ENCODE measurements around the gene IGF2BP2.

Gene IGF2BP2

GRCh38 chr3:185824051-185825005 is 514 bp downstream of the IGF2BP2 start:
- peaks cover 12% of the 10 kb centered on the region for H3K36me3 ChIP-seq (ENCODE audit: control insufficient read depth, insufficient read depth, low read length)
- 0% methylated on average over 87 to 89 of the region's 89 CpGs for whole genome bisulfite sequencing, 2 experiments
- H3K27me3 ChIP-seq (ENCODE audit: control insufficient read depth, insufficient read depth, low read length, poor library complexity, severe bottlenecking), result no peaks in the 10 kb centered on the region
- peak overlapping the region; percentile 88 for H3K4me3 ChIP-seq (ENCODE audit: insufficient read depth, low read depth, low read length)
- H3K4me1 ChIP-seq (ENCODE audit: control insufficient read depth, insufficient read depth, low read length), result peaks cover 15% of the 10 kb centered on the region
- H3K9me3 ChIP-seq (ENCODE audit: control insufficient read depth, low read length), result no peaks in the 10 kb centered on the region
- peak overlapping the region; percentile 92 for H3K27ac ChIP-seq (ENCODE audit: insufficient read depth, low read depth, low read length, poor library complexity, severe bottlenecking)

DNA sequence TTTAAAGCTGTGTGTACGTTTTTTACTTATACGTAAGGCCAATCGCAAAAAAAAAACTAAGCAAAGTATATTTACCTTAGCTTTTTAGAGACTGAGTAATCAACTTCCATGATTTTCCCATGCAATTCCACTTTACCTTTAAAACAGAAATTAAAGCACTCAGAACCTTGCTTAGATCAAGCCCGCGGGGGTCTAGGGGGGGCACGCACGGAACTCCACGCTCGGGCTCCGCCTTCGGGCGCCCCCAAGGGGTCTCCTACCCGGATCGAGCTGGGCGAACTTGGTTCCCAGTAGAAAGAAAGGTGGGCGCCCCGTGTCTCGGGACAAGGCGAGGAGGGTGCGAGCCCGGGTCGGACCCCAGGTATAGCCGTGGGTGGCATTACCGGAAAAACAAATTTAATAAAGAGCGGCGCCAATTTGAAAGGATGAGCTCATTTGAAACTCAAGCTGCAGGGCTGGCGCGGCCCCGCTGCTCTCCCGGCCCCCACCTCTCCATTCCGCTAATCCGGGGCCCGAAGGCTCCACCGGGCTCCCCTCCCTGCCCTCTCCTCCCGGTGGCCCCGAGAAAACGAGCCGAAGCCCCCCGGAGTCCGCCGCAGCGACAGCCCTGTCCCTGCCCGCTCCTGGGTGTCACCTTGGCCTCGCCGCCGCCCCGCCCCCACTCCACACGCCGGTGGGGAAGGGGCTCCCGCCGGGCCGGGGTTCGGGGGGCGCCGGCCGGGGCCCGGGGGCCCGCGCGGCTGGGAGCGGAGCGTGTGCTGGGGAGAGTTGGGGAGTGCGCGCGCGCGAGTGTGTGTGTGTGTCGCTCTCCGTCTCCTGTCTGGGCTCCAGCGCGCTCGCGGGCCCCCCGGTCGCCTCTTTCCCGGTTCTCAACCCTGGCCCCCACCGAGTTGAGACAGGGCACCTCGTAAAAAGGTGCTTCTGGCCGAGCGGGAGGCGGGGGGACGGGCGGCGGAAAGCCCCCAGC is 1.5 kb downstream of the IGF2BP2 start:
- WGBS, 2 experiments, result 0 to 1% methylated on average over 84 of the region's 84 CpGs
- peak overlapping the region; percentile 88 for H3K4me3 ChIP-seq (ENCODE audit: insufficient read depth, low read depth, low read length)
- H3K9me3 ChIP-seq (ENCODE audit: control insufficient read depth, low read length), result no peaks in the 10 kb centered on the region
- H3K27me3 ChIP-seq (ENCODE audit: control insufficient read depth, insufficient read depth, low read length, poor library complexity, severe bottlenecking), result no peaks in the 10 kb centered on the region
- peak overlapping the region; percentile 92 for H3K27ac ChIP-seq (ENCODE audit: insufficient read depth, low read depth, low read length, poor library complexity, severe bottlenecking)
- peaks cover 12% of the 10 kb centered on the region for H3K36me3 ChIP-seq (ENCODE audit: control insufficient read depth, insufficient read depth, low read length)
- peaks cover 15% of the 10 kb centered on the region for H3K4me1 ChIP-seq (ENCODE audit: control insufficient read depth, insufficient read depth, low read length)

DNA sequence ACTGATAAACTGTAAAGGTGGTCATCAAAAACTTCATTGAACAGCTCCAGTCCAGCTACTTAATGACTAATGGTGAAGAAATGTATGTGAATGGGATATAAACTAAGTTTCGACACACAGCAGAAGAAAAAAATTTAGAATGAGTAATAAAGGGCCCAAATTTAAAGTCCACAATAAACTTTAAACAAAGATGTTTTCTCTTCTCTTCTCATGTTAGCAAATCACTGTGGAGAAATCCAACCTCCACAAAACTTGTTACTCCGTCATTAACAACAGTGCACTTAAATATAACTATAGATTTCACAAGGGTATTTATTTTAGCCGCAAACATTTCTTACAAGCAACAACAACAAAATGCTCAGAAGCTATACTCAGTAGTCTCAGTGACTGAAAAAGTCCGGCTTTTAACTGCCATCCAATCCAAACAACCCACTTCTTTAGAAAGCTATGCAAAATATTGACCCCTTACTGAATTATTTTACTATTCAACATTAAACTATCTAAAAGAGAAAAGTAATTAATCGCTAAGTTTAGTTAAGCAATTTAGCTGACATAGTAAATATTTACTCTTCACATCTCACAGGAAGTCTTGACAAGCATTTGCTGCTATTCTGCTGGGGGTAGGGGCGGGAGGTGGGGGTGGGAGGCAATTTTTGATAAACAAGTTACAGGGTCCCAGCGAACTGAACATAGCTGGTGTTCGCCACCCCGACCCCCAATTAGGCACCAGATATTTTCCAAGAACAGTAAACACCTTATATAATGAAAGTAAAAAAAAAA is 2.4 kb downstream of the IGF2BP2 start:
- Histone ChIP-seq H3K4me1 (ENCODE audit: control insufficient read depth, insufficient read depth, low read length) (peaks cover 19% of the 10 kb centered on the region), H3K36me3 (ENCODE audit: control insufficient read depth, insufficient read depth, low read length) (peaks cover 4% of the 10 kb centered on the region), H3K9me3 (ENCODE audit: control insufficient read depth, low read length) (no peaks in the 10 kb centered on the region), H3K27me3 (ENCODE audit: control insufficient read depth, insufficient read depth, low read length, poor library complexity, severe bottlenecking) (no peaks in the 10 kb centered on the region), H3K27ac (ENCODE audit: insufficient read depth, low read depth, low read length, poor library complexity, severe bottlenecking) (no peak overlapping the region), H3K4me3 (ENCODE audit: insufficient read depth, low read depth, low read length) (peak overlapping the region; percentile 88)
- 13 to 18% methylated on average over 3 to 7 of the region's 9 CpGs for WGBS, 2 experiments

DNA sequence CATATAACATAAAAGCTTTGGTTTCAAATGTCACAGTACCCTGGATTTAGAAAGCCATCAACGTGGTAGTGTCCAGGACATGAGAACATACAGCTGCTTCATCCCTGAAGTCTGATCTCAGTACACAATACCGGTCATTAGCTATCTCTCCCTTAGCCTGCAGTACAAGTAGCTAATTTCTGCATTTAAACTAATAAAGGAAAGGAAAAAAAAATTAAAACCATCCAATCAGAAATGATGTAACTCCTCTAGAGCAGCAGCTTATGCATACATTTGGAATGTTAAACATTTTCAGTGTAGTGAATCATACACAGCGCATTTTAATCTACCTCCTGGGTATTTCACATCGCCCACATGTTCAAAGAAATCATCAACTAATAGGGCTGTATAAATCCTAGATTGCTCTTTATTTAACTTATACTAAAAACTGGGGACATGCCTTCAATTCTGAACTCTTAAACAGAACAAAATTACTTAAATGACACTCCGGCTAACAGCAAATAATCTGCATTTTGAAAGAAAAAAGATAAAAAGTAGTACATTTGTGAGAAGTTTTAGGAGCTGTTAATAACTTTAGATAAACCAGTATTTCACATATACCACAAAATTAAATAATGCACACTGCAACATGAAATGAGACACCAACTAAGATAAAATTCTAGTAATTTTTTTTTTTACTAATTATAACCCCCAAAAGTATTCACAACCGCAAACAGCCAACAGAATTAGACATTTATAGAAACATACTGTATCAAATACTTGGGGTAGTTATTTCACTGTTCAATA is 3.7 kb downstream of the IGF2BP2 start:
- Histone ChIP-seq H3K4me1 (ENCODE audit: control insufficient read depth, insufficient read depth, low read length) (peaks cover 22% of the 10 kb centered on the region), H3K9me3 (ENCODE audit: control insufficient read depth, low read length) (no peaks in the 10 kb centered on the region), H3K27ac (ENCODE audit: insufficient read depth, low read depth, low read length, poor library complexity, severe bottlenecking) (peak overlapping the region; percentile 12), H3K36me3 (ENCODE audit: control insufficient read depth, insufficient read depth, low read length) (no peaks in the 10 kb centered on the region), H3K4me3 (ENCODE audit: insufficient read depth, low read depth, low read length) (peak overlapping the region; percentile 20), H3K27me3 (ENCODE audit: control insufficient read depth, insufficient read depth, low read length, poor library complexity, severe bottlenecking) (no peaks in the 10 kb centered on the region)
- 38 to 53% methylated on average over 3 to 5 of the region's 6 CpGs for WGBS, 2 experiments

DNA sequence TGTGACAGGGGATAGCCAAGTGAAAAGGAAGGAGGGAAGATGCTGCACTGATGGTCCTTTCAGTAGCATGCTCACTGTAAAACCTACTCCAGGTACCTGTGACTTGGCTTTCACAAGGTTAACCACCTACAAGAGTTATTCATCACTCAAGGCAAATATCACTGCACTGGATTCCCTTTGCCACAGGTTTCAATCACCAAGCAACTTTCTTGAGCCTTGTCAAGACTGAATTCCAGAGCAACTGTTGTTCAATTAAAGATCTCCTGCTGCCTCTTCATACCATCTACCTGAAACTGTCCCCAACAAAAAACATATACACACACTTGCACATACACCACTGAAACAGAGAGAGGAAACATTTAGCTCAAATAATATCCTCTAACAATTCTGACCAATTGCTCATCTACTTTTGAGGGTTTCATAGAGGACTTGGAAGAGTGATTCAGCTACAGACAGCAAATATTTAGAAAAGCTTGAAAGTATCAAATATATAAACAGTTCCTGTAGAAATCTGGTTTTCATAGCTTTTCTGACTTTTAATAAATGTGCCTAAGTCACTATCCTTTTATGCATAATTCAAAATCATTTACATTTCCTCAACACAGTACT is 6.5 kb downstream of the IGF2BP2 start:
- Histone ChIP-seq H3K36me3 (ENCODE audit: control insufficient read depth, insufficient read depth, low read length) (no peaks in the 10 kb centered on the region), H3K4me1 (ENCODE audit: control insufficient read depth, insufficient read depth, low read length) (peaks cover 37% of the 10 kb centered on the region), H3K27ac (ENCODE audit: insufficient read depth, low read depth, low read length, poor library complexity, severe bottlenecking) (no peak overlapping the region), H3K27me3 (ENCODE audit: control insufficient read depth, insufficient read depth, low read length, poor library complexity, severe bottlenecking) (no peaks in the 10 kb centered on the region), H3K9me3 (ENCODE audit: control insufficient read depth, low read length) (no peaks in the 10 kb centered on the region), H3K4me3 (ENCODE audit: insufficient read depth, low read depth, low read length) (no peak overlapping the region)

GRCh38 chr3:185815391-185816282 is 9.2 kb downstream of the IGF2BP2 start:
- H3K27me3 ChIP-seq (ENCODE audit: control insufficient read depth, insufficient read depth, low read length, poor library complexity, severe bottlenecking), result no peaks in the 10 kb centered on the region
- H3K9me3 ChIP-seq (ENCODE audit: control insufficient read depth, low read length), result no peaks in the 10 kb centered on the region
- H3K27ac ChIP-seq (ENCODE audit: insufficient read depth, low read depth, low read length, poor library complexity, severe bottlenecking), result no peak overlapping the region
- 51 to 52% methylated on average over 9 to 10 of the region's 11 CpGs for WGBS, 2 experiments
- no peaks in the 10 kb centered on the region for H3K36me3 ChIP-seq (ENCODE audit: control insufficient read depth, insufficient read depth, low read length)
- no peak overlapping the region for H3K4me3 ChIP-seq (ENCODE audit: insufficient read depth, low read depth, low read length)
- H3K4me1 ChIP-seq (ENCODE audit: control insufficient read depth, insufficient read depth, low read length), result peaks cover 43% of the 10 kb centered on the region

DNA sequence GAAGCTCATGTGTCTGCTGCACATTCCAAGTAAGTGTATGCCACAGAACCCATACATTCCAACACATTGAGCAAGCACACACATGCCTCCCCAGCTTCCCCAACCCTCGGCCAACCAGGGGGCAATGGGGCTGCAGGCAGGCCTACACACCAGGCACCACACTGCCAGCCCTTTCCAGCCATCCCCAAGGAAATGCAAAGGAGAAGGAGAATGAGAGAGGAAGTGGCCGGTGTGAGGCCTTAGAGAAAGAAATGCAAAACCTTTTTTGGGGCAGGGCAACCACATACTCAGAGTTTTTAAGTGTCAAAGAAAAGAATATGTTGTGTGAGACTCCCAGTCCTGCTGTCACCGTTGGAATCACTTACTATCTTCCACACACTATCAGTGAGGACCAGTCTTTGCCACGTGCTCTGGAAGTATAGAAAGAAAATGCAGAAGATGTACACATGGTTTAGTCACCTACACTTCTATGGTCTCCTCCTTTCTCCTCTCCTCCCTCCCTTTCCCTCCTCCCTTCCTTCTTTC is 11.1 kb downstream of the IGF2BP2 start:
- WGBS, 2 experiments, result 4 to 8% methylated on average over 4 of the region's 4 CpGs
- peaks cover 32% of the 10 kb centered on the region for H3K4me1 ChIP-seq (ENCODE audit: control insufficient read depth, insufficient read depth, low read length)

GRCh38 chr3:185813205-185813604 is 11.6 kb downstream of the IGF2BP2 start:
- H3K4me1 ChIP-seq (ENCODE audit: control insufficient read depth, insufficient read depth, low read length), result peaks cover 32% of the 10 kb centered on the region
- H3K27ac ChIP-seq (ENCODE audit: insufficient read depth, low read depth, low read length, poor library complexity, severe bottlenecking), result no peak overlapping the region
- no peaks in the 10 kb centered on the region for H3K36me3 ChIP-seq (ENCODE audit: control insufficient read depth, insufficient read depth, low read length)
- WGBS, 2 experiments, result 76 to 92% methylated on average over 2 of the region's 2 CpGs
- no peaks in the 10 kb centered on the region for H3K9me3 ChIP-seq (ENCODE audit: control insufficient read depth, low read length)
- no peak overlapping the region for H3K4me3 ChIP-seq (ENCODE audit: insufficient read depth, low read depth, low read length)
- no peaks in the 10 kb centered on the region for H3K27me3 ChIP-seq (ENCODE audit: control insufficient read depth, insufficient read depth, low read length, poor library complexity, severe bottlenecking)

More for the DNA sequence above, 11.1 kb downstream of the IGF2BP2 start:
- H3K27ac ChIP-seq (ENCODE audit: insufficient read depth, low read depth, low read length, poor library complexity, severe bottlenecking), result peak overlapping the region; percentile 4
- H3K4me3 ChIP-seq (ENCODE audit: insufficient read depth, low read depth, low read length), result no peak overlapping the region
- H3K36me3 ChIP-seq (ENCODE audit: control insufficient read depth, insufficient read depth, low read length), result no peaks in the 10 kb centered on the region
- no peaks in the 10 kb centered on the region for H3K9me3 ChIP-seq (ENCODE audit: control insufficient read depth, low read length)
- H3K27me3 ChIP-seq (ENCODE audit: control insufficient read depth, insufficient read depth, low read length, poor library complexity, severe bottlenecking), result no peaks in the 10 kb centered on the region

Measured in ectodermal cell (in vitro differentiated cells).